ENCODE measurements around the gene PDE7B. TPM values are rescaled to one million over a fixed set of nuclear protein-coding genes. Genes with fewer than 3 reads are reported as not detected.
A peak's percentile ranks its signal among the peaks of the same experiment; 100 is the strongest.

The PDE7B gene
- total and polyA plus RNA-seq, 10 donors: 0.54 to 4.6 (median 1.5) TPM

DNA sequence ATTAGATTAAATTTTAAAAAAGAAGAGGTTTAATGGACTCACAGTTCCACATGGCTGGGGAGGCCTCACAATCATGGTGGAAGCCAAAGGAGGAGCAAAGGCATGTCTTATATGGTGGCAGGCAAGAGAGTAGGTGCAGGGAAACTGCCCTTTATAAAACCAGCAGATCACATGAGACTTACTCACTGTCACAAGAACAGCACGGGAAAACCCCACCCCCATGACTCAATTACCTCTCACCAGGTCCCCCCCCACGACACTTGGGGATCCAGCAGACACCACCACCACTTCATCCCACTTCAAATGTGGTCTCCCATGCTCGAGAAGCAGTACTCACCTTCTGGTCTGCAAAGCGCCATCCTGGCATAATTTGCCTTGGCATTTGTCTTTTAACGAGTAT is 374.0 kb downstream of the PDE7B start:
- H3K4me1 ChIP-seq: peaks cover 0 to 37% (median 17%) of the 10 kb centered on the region in 6 donors
- no peak overlapping the region for H3K4me3 ChIP-seq
- H3K36me3 ChIP-seq: no peaks in the 10 kb centered on the region
- H3K9me3 ChIP-seq: peaks cover 0 to under 1% (median 0%) of the 10 kb centered on the region in 8 donors
- WGBS, 5 donors: 54 to 76% (median 72%) methylated on average over 5 of the region's 5 CpGs
- no peak overlapping the region for H3K27ac ChIP-seq
- no peak for DNase-seq
- no peaks in the 10 kb centered on the region for H3K27me3 ChIP-seq (replicated peaks in 1 of 7)
- TF ChIP-seq POLR2AphosphoS5 (IDR thresholded peaks at IDR 0.05) (no peak), POLR2A (IDR thresholded peaks at IDR 0.05) (no peak)
- TF ChIP-seq, protein P1, sequence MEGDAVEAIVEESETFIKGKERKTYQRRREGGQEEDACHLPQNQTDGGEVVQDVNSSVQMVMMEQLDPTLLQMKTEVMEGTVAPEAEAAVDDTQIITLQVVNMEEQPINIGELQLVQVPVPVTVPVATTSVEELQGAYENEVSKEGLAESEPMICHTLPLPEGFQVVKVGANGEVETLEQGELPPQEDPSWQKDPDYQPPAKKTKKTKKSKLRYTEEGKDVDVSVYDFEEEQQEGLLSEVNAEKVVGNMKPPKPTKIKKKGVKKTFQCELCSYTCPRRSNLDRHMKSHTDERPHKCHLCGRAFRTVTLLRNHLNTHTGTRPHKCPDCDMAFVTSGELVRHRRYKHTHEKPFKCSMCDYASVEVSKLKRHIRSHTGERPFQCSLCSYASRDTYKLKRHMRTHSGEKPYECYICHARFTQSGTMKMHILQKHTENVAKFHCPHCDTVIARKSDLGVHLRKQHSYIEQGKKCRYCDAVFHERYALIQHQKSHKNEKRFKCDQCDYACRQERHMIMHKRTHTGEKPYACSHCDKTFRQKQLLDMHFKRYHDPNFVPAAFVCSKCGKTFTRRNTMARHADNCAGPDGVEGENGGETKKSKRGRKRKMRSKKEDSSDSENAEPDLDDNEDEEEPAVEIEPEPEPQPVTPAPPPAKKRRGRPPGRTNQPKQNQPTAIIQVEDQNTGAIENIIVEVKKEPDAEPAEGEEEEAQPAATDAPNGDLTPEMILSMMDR (IDR thresholded peaks at IDR 0.05 in 8 of 11, conservative IDR thresholded peaks at IDR 0.05 in 3 of 11): no peak
- intact Hi-C loops (cut with DNase I; ENCODE audit: low total_unique reads): loop anchor here (10.0 kb wide), 1 partner anchor 551 kb away; no protein-coding TSS in a partner anchor

DNA sequence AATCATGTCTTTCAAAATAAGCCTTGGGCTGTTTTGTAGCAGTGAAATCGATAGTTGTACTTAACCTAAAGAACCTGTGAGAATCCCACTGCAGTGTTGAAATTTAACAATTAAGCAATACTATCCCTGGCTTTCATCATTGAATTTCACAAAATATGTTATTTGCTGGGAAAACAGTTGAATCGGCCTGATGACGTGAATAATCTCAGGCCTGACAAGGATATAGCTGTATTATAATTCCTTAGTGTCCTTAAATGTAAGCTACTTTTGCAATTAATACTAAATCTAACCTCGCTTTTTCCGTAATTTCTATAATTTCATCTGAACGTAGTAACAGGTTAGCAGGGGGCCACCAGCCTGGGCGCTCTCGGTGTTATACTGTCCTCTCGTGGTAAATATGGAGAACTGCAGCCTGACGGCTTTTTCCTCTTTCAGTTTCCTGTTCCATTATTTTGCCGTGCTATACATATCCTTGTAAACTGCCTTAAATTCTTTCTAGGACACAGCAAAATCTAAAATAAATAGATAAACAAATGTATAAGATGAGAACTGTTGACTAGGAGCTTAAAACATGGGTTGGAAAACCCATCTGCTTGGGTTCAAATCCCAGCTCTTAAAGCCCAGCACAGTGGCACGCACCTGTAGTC is 374.6 kb downstream of the PDE7B start:
- peak; percentile 85 for DNase-seq
- intact Hi-C loops (cut with DNase I; ENCODE audit: low total_unique reads): loop anchor here (10.0 kb wide), 1 partner anchor 551 kb away; no protein-coding TSS in a partner anchor
- Histone ChIP-seq H3K36me3 (peaks cover 0 to 6% (median 0%) of the 10 kb centered on the region in 6 donors), H3K27ac (peak overlapping the region in 1 of 8 donors; percentile 34), H3K4me1 (peaks cover 0 to 37% (median 17%) of the 10 kb centered on the region in 6 donors), H3K27me3 (replicated peaks in 1 of 7) (no peaks in the 10 kb centered on the region), H3K9me3 (no peaks in the 10 kb centered on the region), H3K4me3 (peak overlapping the region in 4 of 8 donors; percentile 14 to 53 (median 21))
- WGBS, 5 donors: 18 to 27% (median 19%) methylated on average over 12 of the region's 12 CpGs
- TF ChIP-seq POLR2AphosphoS5 (IDR thresholded peaks at IDR 0.05) (no peak), POLR2A (IDR thresholded peaks at IDR 0.05) (no peak)
- TF ChIP-seq, protein P1 (IDR thresholded peaks at IDR 0.05 in 8 of 11, conservative IDR thresholded peaks at IDR 0.05 in 3 of 11): peak; percentile 91 to 99 (median 96)

DNA sequence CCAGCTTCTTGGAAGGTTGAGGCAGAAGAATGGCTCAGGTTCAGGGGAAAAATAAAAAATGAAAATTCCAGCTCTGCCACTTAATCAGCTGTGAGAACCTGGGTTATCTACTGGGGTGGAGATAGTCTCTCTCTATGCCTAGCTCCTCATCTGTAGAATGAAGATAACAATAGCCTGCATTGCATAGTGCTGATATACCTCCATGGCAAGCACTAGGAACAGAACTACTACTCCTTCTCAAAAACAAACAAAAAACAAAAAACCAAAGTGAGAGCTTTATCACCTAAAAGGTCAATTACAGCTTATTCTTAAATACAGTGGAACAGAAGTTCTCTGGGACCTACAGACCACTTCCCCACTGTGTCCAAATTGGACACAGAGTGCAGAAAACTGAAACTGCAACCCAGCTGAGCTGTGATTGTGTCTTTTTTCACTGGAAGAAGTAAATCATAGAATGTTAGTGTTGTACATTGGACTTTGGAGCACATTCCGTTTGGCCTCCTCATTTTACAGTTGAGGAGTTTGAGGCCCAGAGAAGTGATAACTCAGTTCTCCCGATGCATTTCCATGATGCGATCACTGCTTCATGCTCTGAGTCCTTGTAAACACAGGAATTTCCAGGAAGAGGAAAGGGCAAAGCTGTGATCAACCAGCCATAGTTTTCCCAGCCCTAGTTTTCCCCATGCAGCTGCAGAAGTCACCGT is 375.3 kb downstream of the PDE7B start:
- Histone ChIP-seq H3K27me3 (replicated peaks in 1 of 7) (no peaks in the 10 kb centered on the region), H3K36me3 (peaks cover 0 to 6% (median 0%) of the 10 kb centered on the region in 6 donors), H3K9me3 (no peaks in the 10 kb centered on the region), H3K27ac (peak overlapping the region in 1 of 8 donors; percentile 34), H3K4me3 (peak overlapping the region in 4 of 8 donors; percentile 14 to 53 (median 21)), H3K4me1 (peaks cover 0 to 37% (median 17%) of the 10 kb centered on the region in 6 donors)
- no peak for TF ChIP-seq POLR2AphosphoS5 (IDR thresholded peaks at IDR 0.05)
- TF ChIP-seq, protein P1 (IDR thresholded peaks at IDR 0.05 in 8 of 11, conservative IDR thresholded peaks at IDR 0.05 in 3 of 11): no peak
- no peak for TF ChIP-seq POLR2A (IDR thresholded peaks at IDR 0.05)
- no peak for DNase-seq
- 77 to 95% (median 80%) methylated on average over 4 of the region's 4 CpGs for WGBS, 5 donors
- intact Hi-C loops (cut with DNase I; ENCODE audit: low total_unique reads): loop anchor here (10.0 kb wide), 1 partner anchor 552 kb away; no protein-coding TSS in a partner anchor

DNA sequence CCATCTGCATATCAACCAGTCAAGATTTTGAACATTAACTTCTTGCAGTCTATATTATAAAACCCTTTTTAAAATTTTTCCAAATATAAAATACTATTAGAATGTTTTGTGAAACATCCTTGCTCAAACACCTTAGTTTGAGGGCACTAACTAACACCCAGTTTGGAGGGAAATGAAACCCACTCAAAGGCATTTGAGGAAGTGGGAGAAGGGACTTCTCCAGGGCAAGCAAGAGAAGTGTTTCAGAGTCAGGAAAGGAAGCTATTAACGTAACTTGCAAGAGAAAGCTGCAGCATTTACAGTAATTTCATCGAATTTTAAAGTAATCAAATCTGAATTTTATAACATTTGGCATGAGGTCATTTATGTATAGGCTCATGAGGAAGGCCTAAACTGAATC is 377.3 kb downstream of the PDE7B start:
- Histone ChIP-seq H3K4me3 (no peak overlapping the region), H3K9me3 (no peaks in the 10 kb centered on the region), H3K4me1 (peaks cover 0 to 37% (median 17%) of the 10 kb centered on the region in 6 donors), H3K27ac (no peak overlapping the region), H3K36me3 (peaks cover 0 to 11% (median 0%) of the 10 kb centered on the region in 6 donors), H3K27me3 (replicated peaks in 1 of 7) (no peaks in the 10 kb centered on the region)
- intact Hi-C loops (cut with DNase I; ENCODE audit: low total_unique reads): loop anchor here (10.0 kb wide), 1 partner anchor 554 kb away; no protein-coding TSS in a partner anchor
- DNase-seq: no peak
- WGBS, 5 donors: 28 to 62% (median 50%) methylated on average over 2 of the region's 2 CpGs
- TF ChIP-seq, protein P1 (IDR thresholded peaks at IDR 0.05 in 8 of 11, conservative IDR thresholded peaks at IDR 0.05 in 3 of 11): no peak
- TF ChIP-seq POLR2AphosphoS5 (IDR thresholded peaks at IDR 0.05) (no peak), POLR2A (IDR thresholded peaks at IDR 0.05) (no peak)
